A673 (cell line): ENCODE measurements around the gene PLCB4. TPM values are rescaled to one million over a fixed set of nuclear protein-coding genes. Genes with fewer than 3 reads are reported as not detected.

Experiments used
- BruUV-seq: library from RNA; stranded (reverse); fragments of 400-500 nt; replicated peaks from 2 replicates; lab custom pipeline; 2021; lab: Mats Ljungman, UMichigan
- CTCF ChIA-PET: fragments of 300-600 bp; sonication (Branson Sonifier 250); formaldehyde crosslinking; loops from one replicate; lab custom pipeline; 2022; ENCODE audit warnings: antibody characterized with exemption; lab: Charles Lee
- POLR2A ChIA-PET: fragments of 300-600 bp; sonication (Branson Sonifier 250); formaldehyde crosslinking; loops from one replicate; lab custom pipeline; 2022; ENCODE audit warnings: antibody characterized with exemption; ENCODE audit not compliant: low non-redundant PET; lab: Charles Lee
- DNase-seq: peaks from one replicate; pipeline ENCODE4 v3.0.0-alpha.2; 2015; ENCODE audit warnings: low spot score
- H3K27ac ChIP-seq: fragments of 200-600 bp; sonication (generic); 2 replicates; pipeline ENCODE4 v1.5.1; 2016; ENCODE audit warnings: mixed run types, low read depth, mild to moderate bottlenecking, mixed read lengths, antibody characterized with exemption, low read length; ENCODE audit not compliant: poor library complexity, severe bottlenecking
- H3K27me3 ChIP-seq: fragments of 200-600 bp; sonication (generic); replicated peaks from 2 replicates; pipeline ENCODE4 v1.6.1; 2017; ENCODE audit warnings: mixed run types, low read depth, mild to moderate bottlenecking, mixed read lengths, antibody characterized with exemption, low read length; ENCODE audit not compliant: insufficient read depth, poor library complexity
- H3K36me3 ChIP-seq: fragments of 200-600 bp; sonication (generic); 2 replicates; pipeline ENCODE4 v1.6.1; 2016; ENCODE audit warnings: mixed run types, mild to moderate bottlenecking, mixed read lengths, antibody characterized with exemption, low read length; ENCODE audit not compliant: insufficient read depth, poor library complexity, severe bottlenecking
- H3K4me1 ChIP-seq: fragments of 200-600 bp; sonication (generic); 2 replicates; pipeline ENCODE4 v1.6.1; 2017; ENCODE audit warnings: mixed run types, mild to moderate bottlenecking, mixed read lengths, antibody characterized with exemption, low read length; ENCODE audit not compliant: insufficient read depth, poor library complexity, severe bottlenecking
- H3K4me3 ChIP-seq: fragments of 200-600 bp; sonication (generic); 2 replicates; pipeline ENCODE4 v1.5.1; 2016; ENCODE audit warnings: low read depth, mixed run types, mild to moderate bottlenecking, mixed read lengths, low read length; ENCODE audit not compliant: poor library complexity, severe bottlenecking
- H3K9me3 ChIP-seq: fragments of 200-600 bp; sonication (generic); 2 replicates; pipeline ENCODE4 v1.6.1; 2016; ENCODE audit warnings: mixed run types, low read depth, mild to moderate bottlenecking, mixed read lengths, antibody characterized with exemption, low read length; ENCODE audit not compliant: poor library complexity, severe bottlenecking
- EZH2 ChIP-seq: fragments of 200-600 bp; sonication (generic); IDR thresholded peaks from 2 replicates; pipeline ENCODE4 v1.6.1; 2017; ENCODE audit warnings: borderline replicate concordance, low read depth, mild to moderate bottlenecking, mixed read lengths, antibody characterized with exemption, low read length; ENCODE audit not compliant: poor library complexity, severe bottlenecking
- intact Hi-C: fragments of 100-400 bp; cut with micrococcal nuclease; formaldehyde crosslinking; loops from one replicate; pipeline ENCODE4 v1.10.0; 2022; ENCODE audit not compliant: unreplicated experiment
- total RNA-seq: library from RNA; stranded (reverse); gene quantifications from 2 replicates; pipeline ENCODE4 v1.2.3, GENCODE V29; 2021
- TF ChIP-seq, protein P1 (sequence below): fragments of 300-800, 200-600 bp; sonication (generic); conservative IDR thresholded peaks from 2 replicates; pipeline ENCODE4 v1.5.1; 2017; ENCODE audit warnings: low read depth, mild to moderate bottlenecking, antibody characterized with exemption, low read length, moderate library complexity, mixed read lengths

Gene PLCB4
- total RNA-seq, 1 experiment from 2014 or later = 6.2 TPM

GRCh38 chr20:9142809-9143208, 73.9 kb downstream of the PLCB4 start:
- no peaks in the 10 kb centered on the region for H3K36me3 ChIP-seq
- no peaks in the 10 kb centered on the region for H3K27me3 ChIP-seq
- H3K9me3 ChIP-seq = no peaks in the 10 kb centered on the region
- CTCF ChIA-PET = no interaction called here
- no peak for TF ChIP-seq EZH2
- TF ChIP-seq, protein P1, sequence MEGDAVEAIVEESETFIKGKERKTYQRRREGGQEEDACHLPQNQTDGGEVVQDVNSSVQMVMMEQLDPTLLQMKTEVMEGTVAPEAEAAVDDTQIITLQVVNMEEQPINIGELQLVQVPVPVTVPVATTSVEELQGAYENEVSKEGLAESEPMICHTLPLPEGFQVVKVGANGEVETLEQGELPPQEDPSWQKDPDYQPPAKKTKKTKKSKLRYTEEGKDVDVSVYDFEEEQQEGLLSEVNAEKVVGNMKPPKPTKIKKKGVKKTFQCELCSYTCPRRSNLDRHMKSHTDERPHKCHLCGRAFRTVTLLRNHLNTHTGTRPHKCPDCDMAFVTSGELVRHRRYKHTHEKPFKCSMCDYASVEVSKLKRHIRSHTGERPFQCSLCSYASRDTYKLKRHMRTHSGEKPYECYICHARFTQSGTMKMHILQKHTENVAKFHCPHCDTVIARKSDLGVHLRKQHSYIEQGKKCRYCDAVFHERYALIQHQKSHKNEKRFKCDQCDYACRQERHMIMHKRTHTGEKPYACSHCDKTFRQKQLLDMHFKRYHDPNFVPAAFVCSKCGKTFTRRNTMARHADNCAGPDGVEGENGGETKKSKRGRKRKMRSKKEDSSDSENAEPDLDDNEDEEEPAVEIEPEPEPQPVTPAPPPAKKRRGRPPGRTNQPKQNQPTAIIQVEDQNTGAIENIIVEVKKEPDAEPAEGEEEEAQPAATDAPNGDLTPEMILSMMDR = no peak
- no peaks in the 10 kb centered on the region for H3K4me1 ChIP-seq
- H3K27ac ChIP-seq = no peak overlapping the region
- POLR2A ChIA-PET = no interaction called here
- DNase-seq = no peak
- BruUV-seq = no TSS peak
- no peak overlapping the region for H3K4me3 ChIP-seq
- intact Hi-C loops = no loop called here

DNA sequence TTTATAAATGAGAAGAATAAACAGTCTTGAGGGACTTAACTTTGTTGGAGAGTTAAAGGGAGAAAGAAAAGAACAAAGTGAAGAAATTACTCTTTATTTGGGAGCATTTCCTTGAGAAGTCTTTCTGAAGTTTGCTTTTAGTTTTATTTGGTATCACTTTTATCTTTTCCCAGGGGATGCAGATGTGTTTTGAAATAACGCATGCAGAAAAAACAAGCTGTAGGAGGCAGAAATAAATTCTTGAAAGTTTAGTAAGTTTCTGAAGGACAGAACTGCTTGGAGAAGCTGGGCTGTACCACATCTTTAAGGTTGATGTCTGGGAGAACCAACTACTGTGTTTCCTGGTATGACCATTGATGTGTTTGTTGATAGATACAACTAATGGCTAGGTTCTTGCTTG, 75.0 kb downstream of the PLCB4 start:
- intact Hi-C loops = no loop called here
- no peak overlapping the region for H3K27ac ChIP-seq
- no TSS peak for BruUV-seq
- no peaks in the 10 kb centered on the region for H3K9me3 ChIP-seq
- no peaks in the 10 kb centered on the region for H3K36me3 ChIP-seq
- ChIA-PET CTCF (no interaction called here), POLR2A (no interaction called here)
- TF ChIP-seq EZH2 = no peak
- TF ChIP-seq, protein P1 = no peak
- no peaks in the 10 kb centered on the region for H3K27me3 ChIP-seq
- H3K4me1 ChIP-seq = no peaks in the 10 kb centered on the region
- no peak for DNase-seq
- no peak overlapping the region for H3K4me3 ChIP-seq

- ChIA-PET CTCF (no interaction called here), POLR2A (no interaction called here)
- Histone ChIP-seq H3K4me1 (no peaks in the 10 kb centered on the region), H3K4me3 (no peak overlapping the region), H3K9me3 (no peaks in the 10 kb centered on the region), H3K27ac (no peak overlapping the region), H3K36me3 (no peaks in the 10 kb centered on the region), H3K27me3 (no peaks in the 10 kb centered on the region)
- intact Hi-C loops = no loop called here
- no TSS peak for BruUV-seq
- DNase-seq = no peak
- TF ChIP-seq, protein P1 = no peak
- TF ChIP-seq EZH2 = no peak
Measured at GRCh38 chr20:9144643-9145042, 75.8 kb downstream of the PLCB4 start.
